H1 (cell line): ENCODE results near the gene CCDC192.

Experiments used
- JUN ChIP-seq: IDR thresholded peaks from 2 replicates; pipeline ENCODE4 v1.6.1; 2011; ENCODE audit warnings: low read depth, mild to moderate bottlenecking, improper control_type of control experiment, low read length
- TF ChIP-seq, protein P1 (sequence below): IDR thresholded peaks from 2 replicates; pipeline ENCODE4 v1.6.1; 2011; ENCODE audit warnings: low read depth, mild to moderate bottlenecking, low read length; ENCODE audit not compliant: insufficient read depth

- TF ChIP-seq JUN: no peak
- TF ChIP-seq, protein P1, sequence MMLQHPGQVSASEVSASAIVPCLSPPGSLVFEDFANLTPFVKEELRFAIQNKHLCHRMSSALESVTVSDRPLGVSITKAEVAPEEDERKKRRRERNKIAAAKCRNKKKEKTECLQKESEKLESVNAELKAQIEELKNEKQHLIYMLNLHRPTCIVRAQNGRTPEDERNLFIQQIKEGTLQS: no peak
Observed at GRCh38 chr5:127935398-127935797, 232.2 kb downstream of the CCDC192 start.
